C4-2B (cell line): Measurements from ENCODE around the gene FAHD2B.
"Not testable (repeated sequence)": the region's sequence is repeated elsewhere in the genome, so short reads cannot be mapped to it uniquely, and the experiment has no call there.

Experiments used
- CTCF ChIP-seq: fragments of 450-650 bp; conservative IDR thresholded peaks from 2 replicates; pipeline ENCODE4 v1.5.1; 2017; ENCODE audit warnings: mild to moderate bottlenecking
- ZFX ChIP-seq: fragments of 450-650 bp; IDR thresholded peaks from 2 replicates; pipeline ENCODE4 v1.6.1; 2017

- not testable (repeated sequence) for TF ChIP-seq CTCF, ZFX
Observed at GRCh38 chr2:97111246-97111645, 16.6 kb upstream of the FAHD2B start.
